Measurements from ENCODE around the gene ETV6. TPM values are rescaled to one million over a fixed set of nuclear protein-coding genes. Genes with fewer than 3 reads are reported as not detected.

The ETV6 gene
- total RNA-seq, 2 donors from 2014 or later = 41.4 to 58.4 TPM

GRCh38 chr12:11767029-11767724 lies 117.7 kb downstream of the ETV6 start:
- Histone ChIP-seq H3K9me3 (no peaks in the 10 kb centered on the region), H3K27ac (peak overlapping the region; percentile 94 to 97), H3K4me1 (ENCODE audit: control insufficient read depth in 1 of 2, low read depth in 2 of 2) (peaks cover 63 to 88% of the 10 kb centered on the region in 2 donors), H3K4me3 (no peak overlapping the region), H3K36me3 (no peaks in the 10 kb centered on the region), H3K27me3 (replicated peaks; ENCODE audit: insufficient read depth) (no peaks in the 10 kb centered on the region)
- DNase-seq (ENCODE audit: low spot score) (no peak), ATAC-seq (ENCODE audit: insufficient number of reproducible peaks, low FRiP score, low read depth) (no peak)
- TF ChIP-seq CTCF (IDR thresholded peaks at IDR 0.05) = no peak

- DNase-seq (ENCODE audit: low spot score) = no peak
- Histone ChIP-seq H3K4me3 (no peak overlapping the region), H3K27ac (peak overlapping the region; percentile 94 to 97), H3K27me3 (replicated peaks; ENCODE audit: insufficient read depth) (no peaks in the 10 kb centered on the region), H3K4me1 (ENCODE audit: control insufficient read depth in 1 of 2, low read depth in 2 of 2) (peaks cover 57 to 82% of the 10 kb centered on the region in 2 donors), H3K36me3 (no peaks in the 10 kb centered on the region), H3K9me3 (no peaks in the 10 kb centered on the region)
- no peak for ATAC-seq (ENCODE audit: insufficient number of reproducible peaks, low FRiP score, low read depth)
- TF ChIP-seq CTCF (IDR thresholded peaks at IDR 0.05) = no peak
These were observed 118.3 kb downstream of the ETV6 start for GRCh38 chr12:11767798-11768197.

- Histone ChIP-seq H3K27ac (peak overlapping the region; percentile 3 to 94), H3K4me1 (ENCODE audit: control insufficient read depth in 1 of 2, low read depth in 2 of 2) (peaks cover 53 to 76% of the 10 kb centered on the region in 2 donors), H3K4me3 (no peak overlapping the region)
These were observed 118.9 kb downstream of the ETV6 start for GRCh38 chr12:11768233-11768965.

GRCh38 chr12:11769723-11770514 lies 120.4 kb downstream of the ETV6 start:
- Histone ChIP-seq H3K4me1 (ENCODE audit: control insufficient read depth in 1 of 2, low read depth in 2 of 2) (peaks cover 51 to 76% of the 10 kb centered on the region in 2 donors), H3K4me3 (no peak overlapping the region), H3K9me3 (no peaks in the 10 kb centered on the region), H3K27me3 (replicated peaks; ENCODE audit: insufficient read depth) (no peaks in the 10 kb centered on the region), H3K27ac (no peak overlapping the region), H3K36me3 (no peaks in the 10 kb centered on the region)
- DNase-seq (ENCODE audit: low spot score) = no peak
- ATAC-seq (ENCODE audit: insufficient number of reproducible peaks, low FRiP score, low read depth) = no peak
- TF ChIP-seq CTCF (IDR thresholded peaks at IDR 0.05) = no peak

More at GRCh38 chr12:11768233-11768965, 118.9 kb downstream of the ETV6 start:
- no peaks in the 10 kb centered on the region for H3K9me3 ChIP-seq
- no peak for DNase-seq (ENCODE audit: low spot score)
- no peaks in the 10 kb centered on the region for H3K36me3 ChIP-seq
- TF ChIP-seq CTCF (IDR thresholded peaks at IDR 0.05) = no peak
- ATAC-seq (ENCODE audit: insufficient number of reproducible peaks, low FRiP score, low read depth) = no peak
- H3K27me3 ChIP-seq (replicated peaks; ENCODE audit: insufficient read depth) = no peaks in the 10 kb centered on the region

- Histone ChIP-seq H3K4me3 (no peak overlapping the region), H3K27me3 (replicated peaks; ENCODE audit: insufficient read depth) (no peaks in the 10 kb centered on the region), H3K27ac (no peak overlapping the region), H3K9me3 (no peaks in the 10 kb centered on the region), H3K36me3 (no peaks in the 10 kb centered on the region), H3K4me1 (ENCODE audit: control insufficient read depth in 1 of 2, low read depth in 2 of 2) (peaks cover 38 to 69% of the 10 kb centered on the region in 2 donors)
- DNase-seq (ENCODE audit: low spot score) (no peak), ATAC-seq (ENCODE audit: insufficient number of reproducible peaks, low FRiP score, low read depth) (no peak)
- no peak for TF ChIP-seq CTCF (IDR thresholded peaks at IDR 0.05)
These were observed 121.9 kb downstream of the ETV6 start for GRCh38 chr12:11771356-11771755.
